CD4-positive, alpha-beta T cell (primary cell): Measurements from ENCODE around the gene TYMS. TPM values are rescaled to one million over a fixed set of nuclear protein-coding genes. Genes with fewer than 3 reads are reported as not detected.
A peak's percentile ranks its signal among the peaks of the same experiment; 100 is the strongest.

ENCODE experiments used
- ATAC-seq: fragments of 200-7000 bp; cut with Tn5 transposase; one replicate; pipeline ENCODE4 v1.10.0; 2022; ENCODE audit warnings: mild to moderate bottlenecking; ENCODE audit not compliant: poor library complexity
- CTCF ChIA-PET: fragments of 350-600 bp; sonication (Branson Sonifier 250); formaldehyde crosslinking; loops from one replicate; lab custom pipeline; 2021; ENCODE audit warnings: antibody characterized with exemption, inconsistent platforms; lab: Charles Lee
- POLR2A ChIA-PET: fragments of 350-600 bp; sonication (Branson Sonifier 250); formaldehyde crosslinking; loops from one replicate; lab custom pipeline; 2021; ENCODE audit warnings: antibody characterized with exemption, inconsistent platforms; lab: Charles Lee
- DNase-seq, 14 experiments: peaks; one replicate each; pipeline ENCODE4 v3.0.0-alpha.2; 2013 to 2020; ENCODE audit warnings: mixed read lengths in 2 of 14
- H3K27ac ChIP-seq, 2 donors: one replicate each; pipeline versions ENCODE4 v1.5.1 to v1.7.0; 2013; ENCODE audit warnings: low read length in 2 of 2, low read depth in 1 of 2, mild to moderate bottlenecking in 1 of 2
- H3K27me3 ChIP-seq, 2 experiments: 1 replicate in 1 of 2; 2 replicates in 1 of 2; pipeline versions ENCODE4 v1.6.1 to v1.7.0; 2013; ENCODE audit warnings: low read length in 2 of 2, control low read depth in 1 of 2, mild to moderate bottlenecking in 1 of 2, moderate library complexity in 1 of 2; ENCODE audit not compliant: insufficient read depth in 2 of 2, control insufficient read depth in 1 of 2
- H3K36me3 ChIP-seq: one replicate; pipeline ENCODE4 v1.6.1; 2013; ENCODE audit warnings: low read length, control low read depth; ENCODE audit not compliant: insufficient read depth
- H3K4me1 ChIP-seq: one replicate; pipeline ENCODE4 v1.6.1; 2013; ENCODE audit warnings: low read length, control low read depth; ENCODE audit not compliant: insufficient read depth
- H3K4me3 ChIP-seq: one replicate; pipeline ENCODE4 v1.5.1; 2013; ENCODE audit warnings: mild to moderate bottlenecking, low read length, moderate library complexity
- H3K9me3 ChIP-seq, 2 experiments: 1 replicate in 1 of 2; 2 replicates in 1 of 2; pipeline versions ENCODE4 v1.6.1 to v1.7.0; 2013; ENCODE audit warnings: low read length in 2 of 2, mild to moderate bottlenecking in 2 of 2, control low read depth in 1 of 2, moderate library complexity in 1 of 2; ENCODE audit not compliant: control insufficient read depth in 1 of 2, insufficient read depth in 1 of 2
- H3K27ac Mint-ChIP-seq: one replicate; pipeline ENCODE4 v1.8.0; 2020; ENCODE audit warnings: mixed read lengths
- H3K27me3 Mint-ChIP-seq: one replicate; pipeline ENCODE4 v1.8.0; 2021; ENCODE audit warnings: mixed read lengths
- H3K36me3 Mint-ChIP-seq: one replicate; pipeline ENCODE4 v1.8.0; 2021; ENCODE audit warnings: low read depth, mixed read lengths
- H3K4me1 Mint-ChIP-seq: one replicate; pipeline ENCODE4 v1.8.0; 2021; ENCODE audit warnings: low read depth, mixed read lengths
- H3K4me3 Mint-ChIP-seq: one replicate; pipeline ENCODE4 v1.8.0; 2020; ENCODE audit warnings: mild to moderate bottlenecking, mixed read lengths
- H3K9me3 Mint-ChIP-seq: one replicate; pipeline ENCODE4 v1.8.0; 2020; ENCODE audit warnings: mixed read lengths
- CTCF ChIP-seq: fragments of 200-600 bp; IDR thresholded peaks from one replicate; pipeline ENCODE4 v1.8.0; 2022; ENCODE audit warnings: antibody characterized with exemption, mild to moderate bottlenecking
- intact Hi-C, 2 experiments: fragments of 100-400 bp; cut with DNase I in 1 of 2; cut with micrococcal nuclease in 1 of 2; formaldehyde crosslinking; loops; one replicate each; pipeline versions ENCODE4 v1.15.1 to v1.9.0; 2023 to 2025; cut with DNase I, micrococcal nuclease
- total RNA-seq, 174 experiments: library from RNA in 2 of 174; stranded (reverse) in 2 of 174; gene quantifications; one replicate each; pipeline ENCODE4 v1.2.3 and lab custom pipeline; 2021 to 2026

The TYMS gene
- total RNA-seq, 2 experiments from 2014 or later: 1.1 to 1.5 TPM

- no peaks in the 10 kb centered on the region for H3K27me3 Mint-ChIP-seq
- H3K36me3 Mint-ChIP-seq: peaks cover 40% of the 10 kb centered on the region
- intact Hi-C loops: loop anchor here (2.0 to 10.0 kb wide), 4 partner anchors 87 to 441 kb away; partner anchors contain the start of genes THOC1 (in 1 of the 2) and YES1 (in 1 of the 2)
- Histone ChIP-seq H3K27me3 (no peaks in the 10 kb centered on the region), H3K9me3 (peaks cover 0 to 12% of the 10 kb centered on the region in 2 experiments), H3K36me3 (peaks cover 15% of the 10 kb centered on the region), H3K4me1 (peaks cover 27% of the 10 kb centered on the region), H3K4me3 (no peak overlapping the region), H3K27ac (no peak overlapping the region)
- no peak overlapping the region for H3K27ac Mint-ChIP-seq
- peaks cover 3% of the 10 kb centered on the region for H3K9me3 Mint-ChIP-seq
- no peak for TF ChIP-seq CTCF
- DNase-seq: no peak
- ChIA-PET POLR2A (interaction anchor here (0.5 to 0.8 kb wide), 2 partner anchors 115 to 1840 kb away, joined by 3 read pairs; no protein-coding TSS in a partner anchor), CTCF (no interaction called here)
- H3K4me3 Mint-ChIP-seq: peak overlapping the region; percentile 11
- H3K4me1 Mint-ChIP-seq: peaks cover 45% of the 10 kb centered on the region
- no peak for ATAC-seq
These were observed 52.3 kb downstream of the TYMS start for GRCh38 chr18:709771-710170.

DNA sequence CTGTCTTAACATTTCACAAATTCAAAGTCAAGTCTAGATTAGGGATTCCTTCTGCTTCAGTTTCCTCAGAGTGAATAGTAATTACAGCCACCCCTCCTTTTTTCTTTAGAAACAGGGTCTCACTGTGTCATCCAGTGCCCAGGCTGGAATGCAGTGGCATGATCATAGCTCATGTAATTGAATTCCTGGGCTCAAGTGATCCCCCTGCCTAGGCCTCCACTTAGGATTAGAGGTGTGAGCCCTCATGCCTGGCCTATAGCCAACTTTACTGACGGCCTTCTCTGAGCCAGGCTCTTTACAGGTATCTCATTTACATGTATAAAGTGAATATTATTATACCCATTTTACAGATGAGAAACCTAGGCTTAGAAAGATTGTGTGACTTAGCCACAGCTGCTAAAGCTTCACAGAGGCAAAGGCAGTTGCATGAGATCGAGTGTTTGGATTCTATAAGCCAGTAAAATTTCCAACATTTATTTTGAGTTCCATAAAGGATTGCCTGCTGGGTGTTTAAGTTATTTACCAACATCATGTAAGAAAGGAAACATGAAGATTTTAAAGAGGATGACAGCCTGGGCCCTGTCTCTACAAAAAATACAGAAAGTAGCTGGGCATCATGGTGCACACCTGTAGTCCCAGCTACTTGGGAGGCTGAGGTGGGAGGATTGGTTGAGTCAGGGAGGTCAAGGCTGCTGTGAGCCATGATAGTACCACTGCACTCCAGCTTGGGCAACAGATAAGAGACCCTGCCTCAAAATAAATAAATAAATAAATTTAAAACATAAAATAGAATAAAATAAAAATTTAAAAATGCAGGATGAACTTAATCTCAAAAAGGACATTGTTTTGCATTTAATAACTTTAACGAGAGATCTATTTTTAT, 53.2 kb downstream of the TYMS start:
- ChIA-PET POLR2A (interaction anchor here (0.5 to 0.8 kb wide), 2 partner anchors 114 to 1839 kb away, joined by 3 read pairs; no protein-coding TSS in a partner anchor), CTCF (no interaction called here)
- Mint-ChIP-seq H3K4me1 (peaks cover 45% of the 10 kb centered on the region), H3K36me3 (peaks cover 31% of the 10 kb centered on the region), H3K9me3 (peaks cover 3% of the 10 kb centered on the region), H3K27ac (peak overlapping the region; percentile 92), H3K4me3 (peak overlapping the region; percentile 95), H3K27me3 (no peaks in the 10 kb centered on the region)
- no peaks in the 10 kb centered on the region for H3K27me3 ChIP-seq
- peaks cover 27% of the 10 kb centered on the region for H3K4me1 ChIP-seq
- peaks cover 0 to 12% of the 10 kb centered on the region in 2 experiments for H3K9me3 ChIP-seq
- no peak for ATAC-seq
- TF ChIP-seq CTCF: no peak
- no peak for DNase-seq
- H3K36me3 ChIP-seq: peaks cover 7% of the 10 kb centered on the region
- intact Hi-C loops: loop anchor here (1.0 to 10.0 kb wide), 5 partner anchors 88 to 442 kb away; partner anchors contain the start of genes THOC1 (in 1 of the 2) and YES1 (in 1 of the 2)
- H3K27ac ChIP-seq: no peak overlapping the region
- peak overlapping the region; percentile 78 for H3K4me3 ChIP-seq

GRCh38 chr18:711310-711656, 53.8 kb downstream of the TYMS start:
- Histone ChIP-seq H3K4me3 (peak overlapping the region; percentile 78), H3K27me3 (no peaks in the 10 kb centered on the region), H3K36me3 (peaks cover 3% of the 10 kb centered on the region), H3K27ac (peak overlapping the region in 1 of 2 donors; percentile 71), H3K4me1 (peaks cover 27% of the 10 kb centered on the region), H3K9me3 (peaks cover 0 to 12% of the 10 kb centered on the region in 2 experiments)
- no peak for TF ChIP-seq CTCF
- Mint-ChIP-seq H3K36me3 (peaks cover 25% of the 10 kb centered on the region), H3K9me3 (peaks cover 5% of the 10 kb centered on the region), H3K4me1 (peaks cover 41% of the 10 kb centered on the region), H3K4me3 (peak overlapping the region; percentile 95), H3K27ac (peak overlapping the region; percentile 92), H3K27me3 (no peaks in the 10 kb centered on the region)
- POLR2A ChIA-PET: no interaction called here
- peak in 1 of 14 experiments; percentile 8 for DNase-seq
- intact Hi-C loops: loop anchor here (1.0 to 10.0 kb wide), 5 partner anchors 89 to 442 kb away; partner anchors contain the start of genes THOC1 (in 1 of the 2) and YES1 (in 1 of the 2)
- CTCF ChIA-PET: no interaction called here
- ATAC-seq: no peak
